ENCODE data around the gene RASAL1.
"Not testable (repeated sequence)": the region's sequence is repeated elsewhere in the genome, so short reads cannot be mapped to it uniquely, and the experiment has no call there.

Gene RASAL1

DNA sequence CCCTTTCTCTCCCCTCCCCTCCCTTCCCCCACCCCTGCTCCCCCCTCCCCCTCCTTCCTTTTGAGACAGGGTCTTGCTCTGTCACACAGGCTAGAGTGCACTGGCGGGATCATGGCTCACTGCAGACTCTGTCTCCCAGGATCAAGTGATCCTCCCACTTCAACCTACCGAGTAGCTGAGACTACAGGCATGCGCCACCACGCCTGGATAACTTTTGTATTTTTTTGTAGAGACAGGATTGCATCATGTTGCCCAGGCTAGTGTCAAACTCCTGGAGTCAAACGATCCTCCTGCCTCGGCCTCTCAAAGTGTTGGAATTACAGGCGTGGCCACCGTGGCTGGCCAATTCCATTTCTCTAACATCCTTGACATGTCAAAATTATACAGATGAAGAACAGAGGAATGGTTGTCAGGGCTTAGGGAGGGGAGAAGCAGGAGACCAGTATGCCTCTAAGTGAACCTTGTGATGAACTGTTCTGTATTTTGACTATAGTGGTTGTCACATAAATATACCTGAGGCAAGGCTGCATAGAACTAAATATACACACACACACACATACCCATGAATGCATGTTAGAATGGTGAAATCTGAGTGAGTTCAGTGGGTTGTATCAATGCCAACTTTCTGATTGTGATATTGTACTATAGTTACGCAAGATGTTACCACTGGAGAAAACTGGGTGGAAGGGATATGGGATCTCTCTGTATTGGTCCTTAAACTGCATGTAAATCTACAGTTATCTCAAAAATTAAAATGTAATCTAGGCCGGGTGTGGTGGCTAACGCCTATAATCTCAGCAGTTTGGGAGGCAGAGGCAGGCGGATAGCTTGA, 10.4 kb upstream of the RASAL1 start:
- TF ChIP-seq, protein P1, sequence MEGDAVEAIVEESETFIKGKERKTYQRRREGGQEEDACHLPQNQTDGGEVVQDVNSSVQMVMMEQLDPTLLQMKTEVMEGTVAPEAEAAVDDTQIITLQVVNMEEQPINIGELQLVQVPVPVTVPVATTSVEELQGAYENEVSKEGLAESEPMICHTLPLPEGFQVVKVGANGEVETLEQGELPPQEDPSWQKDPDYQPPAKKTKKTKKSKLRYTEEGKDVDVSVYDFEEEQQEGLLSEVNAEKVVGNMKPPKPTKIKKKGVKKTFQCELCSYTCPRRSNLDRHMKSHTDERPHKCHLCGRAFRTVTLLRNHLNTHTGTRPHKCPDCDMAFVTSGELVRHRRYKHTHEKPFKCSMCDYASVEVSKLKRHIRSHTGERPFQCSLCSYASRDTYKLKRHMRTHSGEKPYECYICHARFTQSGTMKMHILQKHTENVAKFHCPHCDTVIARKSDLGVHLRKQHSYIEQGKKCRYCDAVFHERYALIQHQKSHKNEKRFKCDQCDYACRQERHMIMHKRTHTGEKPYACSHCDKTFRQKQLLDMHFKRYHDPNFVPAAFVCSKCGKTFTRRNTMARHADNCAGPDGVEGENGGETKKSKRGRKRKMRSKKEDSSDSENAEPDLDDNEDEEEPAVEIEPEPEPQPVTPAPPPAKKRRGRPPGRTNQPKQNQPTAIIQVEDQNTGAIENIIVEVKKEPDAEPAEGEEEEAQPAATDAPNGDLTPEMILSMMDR (IDR thresholded peaks at IDR 0.05; ENCODE audit: unreplicated experiment in 3 of 3) = no peak
- Mint-ChIP-seq H3K36me3 (ENCODE audit: low read depth) (no peaks in the 10 kb centered on the region), H3K9me3 (peaks cover 11% of the 10 kb centered on the region), H3K27ac (no peak overlapping the region), H3K4me3 (no peak overlapping the region), H3K4me1 (peaks cover 4% of the 10 kb centered on the region), H3K27me3 (ENCODE audit: low read depth) (peaks cover 26% of the 10 kb centered on the region)

DNA sequence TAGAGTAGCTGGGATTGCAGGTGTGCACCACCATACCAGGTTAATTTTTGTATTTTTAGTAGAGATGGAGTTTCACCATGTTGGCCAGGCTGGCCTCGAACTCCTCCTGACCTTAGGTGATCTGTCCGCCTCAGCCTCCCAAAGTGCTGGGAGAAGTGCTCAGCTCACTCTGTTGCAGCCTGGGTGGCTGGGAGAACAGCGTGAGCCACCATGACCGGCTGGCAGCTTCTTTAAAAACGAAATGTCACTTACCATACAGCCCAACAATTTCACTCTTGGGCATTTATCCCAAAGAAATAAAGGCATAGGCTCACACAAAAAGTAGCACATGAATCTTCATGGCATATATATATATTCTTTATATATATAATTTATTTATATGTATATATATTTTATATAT, 9.2 kb upstream of the RASAL1 start:
- no peaks in the 10 kb centered on the region for H3K36me3 Mint-ChIP-seq (ENCODE audit: low read depth)
- no peak overlapping the region for H3K4me3 Mint-ChIP-seq
- peaks cover 11% of the 10 kb centered on the region for H3K9me3 Mint-ChIP-seq
- peaks cover 17% of the 10 kb centered on the region for H3K27me3 Mint-ChIP-seq (ENCODE audit: low read depth)
- no peak overlapping the region for H3K27ac Mint-ChIP-seq
- H3K4me1 Mint-ChIP-seq = peaks cover 2% of the 10 kb centered on the region
- TF ChIP-seq, protein P1 (IDR thresholded peaks at IDR 0.05; ENCODE audit: unreplicated experiment in 3 of 3) = no peak

DNA sequence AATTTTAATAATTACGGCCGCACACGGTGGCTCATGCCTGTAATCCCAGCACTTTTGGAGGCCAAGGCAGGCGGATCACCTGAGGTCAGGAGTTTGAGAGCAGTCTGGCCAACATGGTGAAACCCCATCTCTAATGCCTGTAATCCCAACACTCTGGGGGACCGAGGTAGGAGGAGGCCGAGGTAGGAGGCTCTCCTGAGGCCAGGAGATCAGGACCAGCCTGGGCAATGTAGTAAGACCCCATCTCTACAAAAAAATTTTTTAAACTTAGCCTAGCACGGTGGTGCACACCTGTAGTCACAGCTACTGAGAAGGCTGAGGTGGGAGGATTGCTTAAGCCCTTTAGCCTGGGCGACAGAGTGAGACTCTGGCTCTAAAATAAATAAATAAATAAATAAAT, 8.4 kb upstream of the RASAL1 start:
- Mint-ChIP-seq H3K4me1 (no peaks in the 10 kb centered on the region), H3K4me3 (no peak overlapping the region), H3K27me3 (ENCODE audit: low read depth) (peaks cover 13% of the 10 kb centered on the region), H3K36me3 (ENCODE audit: low read depth) (no peaks in the 10 kb centered on the region), H3K9me3 (peaks cover 11% of the 10 kb centered on the region), H3K27ac (no peak overlapping the region)
- TF ChIP-seq, protein P1 (IDR thresholded peaks at IDR 0.05; ENCODE audit: unreplicated experiment in 3 of 3) = no peak

DNA sequence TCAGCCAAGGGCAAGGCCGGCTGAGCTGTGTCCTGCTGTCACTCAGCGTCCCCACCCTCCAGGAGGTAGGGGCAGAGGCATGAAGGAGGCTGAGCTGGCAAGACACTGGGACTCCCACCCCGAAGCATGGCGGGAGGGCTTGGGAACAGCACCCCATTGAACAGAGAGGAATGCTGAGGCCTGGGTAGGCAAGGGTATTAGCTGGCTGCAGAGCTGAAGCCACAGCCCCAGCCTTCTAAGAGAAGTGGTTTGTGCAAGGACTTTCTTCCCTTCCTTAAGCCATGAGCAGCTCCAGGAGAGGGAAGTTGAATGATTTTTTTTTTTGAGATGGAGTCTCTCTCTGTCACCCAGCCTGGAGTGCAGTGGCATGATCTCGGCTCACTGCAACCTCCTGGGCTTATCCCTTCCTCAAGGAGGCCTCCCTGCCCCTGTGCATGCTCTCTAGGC, 7.3 kb upstream of the RASAL1 start:
- Mint-ChIP-seq H3K4me3 (no peak overlapping the region), H3K27ac (no peak overlapping the region), H3K27me3 (ENCODE audit: low read depth) (peaks cover 13% of the 10 kb centered on the region), H3K9me3 (peaks cover 11% of the 10 kb centered on the region), H3K4me1 (no peaks in the 10 kb centered on the region), H3K36me3 (ENCODE audit: low read depth) (no peaks in the 10 kb centered on the region)
- TF ChIP-seq, protein P1 (IDR thresholded peaks at IDR 0.05; ENCODE audit: unreplicated experiment in 3 of 3) = no peak

DNA sequence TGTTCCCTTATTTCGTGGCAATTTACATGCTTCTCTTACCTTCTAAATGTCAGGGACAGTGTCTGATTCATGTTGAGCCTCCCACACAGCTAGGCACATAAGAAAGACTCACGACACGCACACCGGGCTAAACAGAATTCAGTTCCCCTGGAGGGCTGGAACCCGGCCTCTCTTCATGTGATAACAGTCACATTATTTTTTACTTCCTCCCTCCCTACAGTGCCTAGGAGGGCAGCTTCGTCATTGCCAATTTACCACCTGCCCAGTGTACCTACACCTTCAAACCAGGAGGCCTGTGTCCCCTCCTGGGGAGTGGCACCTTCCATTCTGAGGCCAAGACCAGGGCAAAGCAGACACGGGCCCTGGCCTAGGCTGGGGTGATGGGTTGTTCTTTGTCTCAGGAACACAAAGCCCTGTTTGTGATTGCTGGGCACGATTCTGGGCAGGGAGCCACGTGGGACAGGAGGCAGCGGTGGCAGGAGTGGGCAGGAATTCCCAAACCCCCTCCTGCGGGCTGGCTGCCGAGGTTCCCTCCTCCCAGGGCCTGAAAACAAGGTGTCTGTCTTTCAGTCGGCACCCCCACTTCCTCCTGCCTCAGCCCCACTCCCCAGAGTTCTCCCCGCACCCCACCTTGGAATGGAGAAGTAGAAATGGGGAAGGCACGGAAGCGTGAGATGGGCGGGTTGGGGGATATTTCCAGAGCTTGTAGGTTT, 6.8 kb upstream of the RASAL1 start:
- peaks cover 9% of the 10 kb centered on the region for H3K9me3 Mint-ChIP-seq
- no peaks in the 10 kb centered on the region for H3K4me1 Mint-ChIP-seq
- TF ChIP-seq, protein P1 (IDR thresholded peaks at IDR 0.05; ENCODE audit: unreplicated experiment in 3 of 3) = no peak
- H3K27ac Mint-ChIP-seq = no peak overlapping the region
- peaks cover 15% of the 10 kb centered on the region for H3K27me3 Mint-ChIP-seq (ENCODE audit: low read depth)
- H3K4me3 Mint-ChIP-seq = no peak overlapping the region
- no peaks in the 10 kb centered on the region for H3K36me3 Mint-ChIP-seq (ENCODE audit: low read depth)

DNA sequence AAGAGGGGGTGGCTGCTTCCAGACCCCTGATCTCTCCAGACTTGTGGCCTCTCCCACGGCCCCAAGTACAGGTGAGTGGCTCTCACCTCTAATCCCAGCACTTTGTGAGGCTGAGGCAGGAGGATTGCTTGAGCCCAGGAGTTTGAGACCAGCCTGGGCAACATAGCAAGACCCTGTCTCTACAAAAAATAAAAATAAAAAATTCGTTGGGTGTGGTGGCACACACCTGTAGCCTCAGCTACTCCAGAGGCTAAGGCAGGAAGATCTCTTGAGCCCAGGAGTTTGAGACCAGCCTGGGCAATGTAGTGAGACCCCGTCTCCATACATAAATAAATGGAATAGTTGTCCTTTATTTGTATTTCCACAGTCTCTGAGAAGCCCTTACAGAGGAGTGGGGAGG, 6.2 kb upstream of the RASAL1 start:
- H3K36me3 Mint-ChIP-seq (ENCODE audit: low read depth); H3K4me1 Mint-ChIP-seq; H3K9me3 Mint-ChIP-seq; H3K4me3 Mint-ChIP-seq; H3K27ac Mint-ChIP-seq: not testable (repeated sequence)
- peaks cover 17% of the 10 kb centered on the region for H3K27me3 Mint-ChIP-seq (ENCODE audit: low read depth)
